ENCODE measurements around the gene SZRD1.

DNA sequence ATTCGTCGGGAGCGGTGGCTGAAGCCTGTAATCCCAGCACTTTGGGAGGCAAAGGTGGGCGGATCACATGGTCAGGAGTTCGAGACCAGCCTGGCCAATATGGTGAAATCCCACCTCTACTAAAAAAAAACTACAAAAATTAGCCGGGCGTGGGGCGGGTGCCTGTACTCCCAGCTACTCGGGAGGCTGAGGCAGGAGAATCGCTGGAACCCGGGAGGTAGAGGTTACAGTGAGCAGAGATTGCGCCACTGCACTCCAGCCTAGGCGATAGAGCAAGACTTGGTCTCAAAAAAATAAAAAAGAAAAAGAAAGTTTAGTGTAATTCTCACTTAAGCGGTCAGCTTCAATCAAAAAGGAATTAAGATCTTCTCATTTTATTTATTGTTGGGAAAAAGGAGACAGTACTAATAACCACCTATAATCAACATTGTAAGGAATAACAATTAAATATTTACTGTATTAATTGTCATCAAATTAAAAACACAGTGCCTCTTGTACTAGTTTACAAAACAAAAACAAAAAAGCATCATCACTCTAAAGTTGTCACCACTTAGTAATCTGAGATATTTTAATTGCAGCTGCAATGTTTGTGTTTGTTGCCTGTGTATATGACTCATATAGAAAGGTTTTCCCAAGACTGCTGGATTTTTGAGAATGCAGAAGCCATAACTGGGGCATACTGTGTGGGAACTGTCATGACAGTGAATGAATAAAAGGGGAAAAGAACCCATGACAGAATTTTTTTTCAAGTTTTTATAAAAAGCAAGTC, 18.4 kb upstream of the SZRD1 start:
- TF ChIP-seq, protein P1, sequence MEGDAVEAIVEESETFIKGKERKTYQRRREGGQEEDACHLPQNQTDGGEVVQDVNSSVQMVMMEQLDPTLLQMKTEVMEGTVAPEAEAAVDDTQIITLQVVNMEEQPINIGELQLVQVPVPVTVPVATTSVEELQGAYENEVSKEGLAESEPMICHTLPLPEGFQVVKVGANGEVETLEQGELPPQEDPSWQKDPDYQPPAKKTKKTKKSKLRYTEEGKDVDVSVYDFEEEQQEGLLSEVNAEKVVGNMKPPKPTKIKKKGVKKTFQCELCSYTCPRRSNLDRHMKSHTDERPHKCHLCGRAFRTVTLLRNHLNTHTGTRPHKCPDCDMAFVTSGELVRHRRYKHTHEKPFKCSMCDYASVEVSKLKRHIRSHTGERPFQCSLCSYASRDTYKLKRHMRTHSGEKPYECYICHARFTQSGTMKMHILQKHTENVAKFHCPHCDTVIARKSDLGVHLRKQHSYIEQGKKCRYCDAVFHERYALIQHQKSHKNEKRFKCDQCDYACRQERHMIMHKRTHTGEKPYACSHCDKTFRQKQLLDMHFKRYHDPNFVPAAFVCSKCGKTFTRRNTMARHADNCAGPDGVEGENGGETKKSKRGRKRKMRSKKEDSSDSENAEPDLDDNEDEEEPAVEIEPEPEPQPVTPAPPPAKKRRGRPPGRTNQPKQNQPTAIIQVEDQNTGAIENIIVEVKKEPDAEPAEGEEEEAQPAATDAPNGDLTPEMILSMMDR (conservative IDR thresholded peaks at IDR 0.05; ENCODE audit: low read depth, low read length) = no peak
- no peak for TF ChIP-seq EZH2 (IDR thresholded peaks at IDR 0.05; ENCODE audit: low read length, unreplicated experiment)
